Ishikawa (cell line): Measurements from ENCODE around the gene RASGEF1C.

ENCODE experiments used
- CEBPB ChIP-seq: IDR thresholded peaks from 2 replicates; pipeline ENCODE4 v1.6.1; 2012
- CREB1 ChIP-seq: IDR thresholded peaks from 2 replicates; pipeline ENCODE4 v1.6.1; 2012; ENCODE audit warnings: low read depth
- EGR1 ChIP-seq: IDR thresholded peaks from 2 replicates; pipeline ENCODE4 v1.6.1; 2012
- EP300 ChIP-seq: IDR thresholded peaks from 2 replicates; pipeline ENCODE4 v1.6.1; 2012; ENCODE audit warnings: borderline replicate concordance
- FOXM1 ChIP-seq: IDR thresholded peaks from 2 replicates; pipeline ENCODE4 v1.6.1; 2012; ENCODE audit warnings: low read depth, borderline replicate concordance
- MAX ChIP-seq: IDR thresholded peaks from 2 replicates; pipeline ENCODE4 v1.6.1; 2012
- NFIC ChIP-seq: IDR thresholded peaks from 2 replicates; pipeline ENCODE4 v1.6.1; 2012
- RAD21 ChIP-seq: IDR thresholded peaks from 2 replicates; pipeline ENCODE4 v1.6.1; 2012; ENCODE audit warnings: low read depth
- TAF1 ChIP-seq: IDR thresholded peaks from 2 replicates; pipeline ENCODE4 v1.6.1; 2012; ENCODE audit warnings: low read depth, mild to moderate bottlenecking
- TCF12 ChIP-seq: IDR thresholded peaks from 2 replicates; pipeline ENCODE4 v1.6.1; 2012; ENCODE audit warnings: low read depth
- TEAD4 ChIP-seq: IDR thresholded peaks from 2 replicates; pipeline ENCODE4 v1.6.1; 2012
- YY1 ChIP-seq: IDR thresholded peaks from 2 replicates; pipeline ENCODE4 v1.6.1; 2012; ENCODE audit warnings: low read depth
- ZBTB7A ChIP-seq: IDR thresholded peaks from 2 replicates; pipeline ENCODE4 v1.6.1; 2012; ENCODE audit warnings: low read depth
- TF ChIP-seq, protein P1 (sequence below): IDR thresholded peaks from 2 replicates; pipeline ENCODE4 v1.6.1; 2012
- TF ChIP-seq, protein P2 (sequence below): IDR thresholded peaks from 2 replicates; pipeline ENCODE4 v1.6.1; 2012; ENCODE audit warnings: low read depth, mild to moderate bottlenecking

RASGEF1C gene

GRCh38 chr5:180140079-180140554, 68.9 kb downstream of the RASGEF1C start:
- TF ChIP-seq, protein P1, sequence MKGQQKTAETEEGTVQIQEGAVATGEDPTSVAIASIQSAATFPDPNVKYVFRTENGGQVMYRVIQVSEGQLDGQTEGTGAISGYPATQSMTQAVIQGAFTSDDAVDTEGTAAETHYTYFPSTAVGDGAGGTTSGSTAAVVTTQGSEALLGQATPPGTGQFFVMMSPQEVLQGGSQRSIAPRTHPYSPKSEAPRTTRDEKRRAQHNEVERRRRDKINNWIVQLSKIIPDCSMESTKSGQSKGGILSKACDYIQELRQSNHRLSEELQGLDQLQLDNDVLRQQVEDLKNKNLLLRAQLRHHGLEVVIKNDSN = no peak
- TF ChIP-seq FOXM1 = no peak
- TF ChIP-seq CREB1 = no peak
- no peak for TF ChIP-seq TAF1
- TF ChIP-seq RAD21 = no peak
- TF ChIP-seq, protein P2, sequence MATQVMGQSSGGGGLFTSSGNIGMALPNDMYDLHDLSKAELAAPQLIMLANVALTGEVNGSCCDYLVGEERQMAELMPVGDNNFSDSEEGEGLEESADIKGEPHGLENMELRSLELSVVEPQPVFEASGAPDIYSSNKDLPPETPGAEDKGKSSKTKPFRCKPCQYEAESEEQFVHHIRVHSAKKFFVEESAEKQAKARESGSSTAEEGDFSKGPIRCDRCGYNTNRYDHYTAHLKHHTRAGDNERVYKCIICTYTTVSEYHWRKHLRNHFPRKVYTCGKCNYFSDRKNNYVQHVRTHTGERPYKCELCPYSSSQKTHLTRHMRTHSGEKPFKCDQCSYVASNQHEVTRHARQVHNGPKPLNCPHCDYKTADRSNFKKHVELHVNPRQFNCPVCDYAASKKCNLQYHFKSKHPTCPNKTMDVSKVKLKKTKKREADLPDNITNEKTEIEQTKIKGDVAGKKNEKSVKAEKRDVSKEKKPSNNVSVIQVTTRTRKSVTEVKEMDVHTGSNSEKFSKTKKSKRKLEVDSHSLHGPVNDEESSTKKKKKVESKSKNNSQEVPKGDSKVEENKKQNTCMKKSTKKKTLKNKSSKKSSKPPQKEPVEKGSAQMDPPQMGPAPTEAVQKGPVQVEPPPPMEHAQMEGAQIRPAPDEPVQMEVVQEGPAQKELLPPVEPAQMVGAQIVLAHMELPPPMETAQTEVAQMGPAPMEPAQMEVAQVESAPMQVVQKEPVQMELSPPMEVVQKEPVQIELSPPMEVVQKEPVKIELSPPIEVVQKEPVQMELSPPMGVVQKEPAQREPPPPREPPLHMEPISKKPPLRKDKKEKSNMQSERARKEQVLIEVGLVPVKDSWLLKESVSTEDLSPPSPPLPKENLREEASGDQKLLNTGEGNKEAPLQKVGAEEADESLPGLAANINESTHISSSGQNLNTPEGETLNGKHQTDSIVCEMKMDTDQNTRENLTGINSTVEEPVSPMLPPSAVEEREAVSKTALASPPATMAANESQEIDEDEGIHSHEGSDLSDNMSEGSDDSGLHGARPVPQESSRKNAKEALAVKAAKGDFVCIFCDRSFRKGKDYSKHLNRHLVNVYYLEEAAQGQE = no peak
- no peak for TF ChIP-seq NFIC
- no peak for TF ChIP-seq EGR1
- TF ChIP-seq ZBTB7A = no peak
- no peak for TF ChIP-seq TEAD4
- TF ChIP-seq EP300 = no peak
- TF ChIP-seq TCF12 = no peak
- no peak for TF ChIP-seq CEBPB
- TF ChIP-seq YY1 = no peak
- TF ChIP-seq MAX = no peak

GRCh38 chr5:180139731-180140055, 69.3 kb downstream of the RASGEF1C start:
- TF ChIP-seq, protein P2 = no peak
- TF ChIP-seq TCF12 (no peak), YY1 (no peak), ZBTB7A (no peak), NFIC (no peak), FOXM1 (no peak)
- TF ChIP-seq, protein P1 = no peak

GRCh38 chr5:180138976-180139730, 69.9 kb downstream of the RASGEF1C start:
- TF ChIP-seq CEBPB (no peak), NFIC (no peak), ZBTB7A (no peak), TCF12 (no peak)
- TF ChIP-seq, protein P1 = no peak

DNA sequence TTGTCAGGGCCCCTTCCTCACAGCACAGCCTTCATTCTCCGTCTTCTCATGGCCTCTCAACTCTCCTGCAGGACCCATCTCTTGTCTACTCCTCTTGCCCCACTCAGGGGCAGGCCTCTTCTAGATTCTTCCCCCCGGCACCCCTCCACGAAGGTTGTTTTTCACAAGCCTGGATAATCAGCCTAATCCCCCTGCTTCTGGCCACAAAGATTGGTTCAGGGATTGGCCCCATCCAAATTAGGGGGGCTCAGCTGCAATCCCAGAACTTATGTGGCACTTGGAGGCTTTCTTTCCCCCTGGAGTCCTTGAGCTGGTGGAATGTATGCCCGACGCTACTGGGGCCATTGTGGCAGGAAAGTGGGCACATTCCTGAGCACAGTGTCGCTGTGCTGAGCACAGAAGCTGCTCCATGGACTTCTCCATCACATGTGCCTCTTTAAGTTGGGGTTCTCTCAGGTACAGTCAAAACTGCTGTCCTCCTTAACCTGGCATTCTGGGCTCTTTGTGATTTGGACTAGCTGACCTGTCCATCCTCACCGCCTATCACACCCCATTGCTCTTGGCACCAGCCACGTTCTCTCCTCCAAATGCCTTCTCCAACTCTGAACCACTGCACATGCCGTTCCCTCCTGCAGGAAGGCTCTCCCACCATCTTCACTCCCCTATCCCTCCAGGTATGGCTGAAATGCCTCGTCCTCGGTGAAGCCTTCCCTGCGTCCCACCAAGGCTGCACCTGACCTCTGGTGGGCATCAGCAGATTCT, 70.6 kb downstream of the RASGEF1C start:
- TF ChIP-seq ZBTB7A (no peak), TAF1 (no peak), FOXM1 (no peak), TCF12 (no peak), CREB1 (no peak), RAD21 (no peak), EP300 (no peak), EGR1 (no peak), TEAD4 (no peak), NFIC (no peak), YY1 (no peak), CEBPB (no peak), MAX (no peak)
- TF ChIP-seq, protein P1 = no peak
- TF ChIP-seq, protein P2 = no peak
